ENCODE results near the gene GTF3C1.

GTF3C1 gene

DNA sequence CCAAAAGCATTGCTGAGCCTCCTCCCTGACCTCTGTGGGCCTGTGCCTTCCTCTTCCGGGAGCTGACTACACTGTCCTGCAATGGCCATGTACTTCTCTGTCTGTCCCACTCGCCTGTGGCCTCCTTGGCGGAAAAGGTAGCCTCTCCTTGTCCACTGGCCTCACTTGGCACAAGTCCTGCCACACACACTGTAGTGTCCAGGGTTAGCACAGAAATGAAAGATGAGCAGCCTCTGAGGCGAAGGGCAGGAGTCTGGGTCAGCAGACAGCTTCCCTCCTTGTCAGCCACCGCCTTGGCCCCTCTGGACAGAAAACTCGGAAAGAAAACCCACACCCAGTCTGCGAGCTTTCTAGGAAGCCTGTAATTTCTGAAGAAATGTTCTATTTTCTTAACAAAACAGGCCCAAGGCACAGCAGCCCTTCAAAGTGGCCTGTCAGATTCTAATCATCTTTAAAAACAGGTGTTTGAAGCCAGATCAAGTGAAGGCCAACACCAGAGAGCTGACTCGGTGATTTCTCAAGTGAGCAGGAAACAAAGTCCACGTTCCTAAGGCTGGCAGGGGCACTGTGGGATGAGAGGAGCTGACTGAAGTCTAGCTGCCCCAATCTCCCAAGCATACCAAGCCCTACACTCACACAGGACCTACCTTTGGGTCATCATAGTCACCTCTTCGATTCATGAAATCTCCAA is 67.2 kb downstream of the GTF3C1 start:
- DNase-seq = no peak

DNA sequence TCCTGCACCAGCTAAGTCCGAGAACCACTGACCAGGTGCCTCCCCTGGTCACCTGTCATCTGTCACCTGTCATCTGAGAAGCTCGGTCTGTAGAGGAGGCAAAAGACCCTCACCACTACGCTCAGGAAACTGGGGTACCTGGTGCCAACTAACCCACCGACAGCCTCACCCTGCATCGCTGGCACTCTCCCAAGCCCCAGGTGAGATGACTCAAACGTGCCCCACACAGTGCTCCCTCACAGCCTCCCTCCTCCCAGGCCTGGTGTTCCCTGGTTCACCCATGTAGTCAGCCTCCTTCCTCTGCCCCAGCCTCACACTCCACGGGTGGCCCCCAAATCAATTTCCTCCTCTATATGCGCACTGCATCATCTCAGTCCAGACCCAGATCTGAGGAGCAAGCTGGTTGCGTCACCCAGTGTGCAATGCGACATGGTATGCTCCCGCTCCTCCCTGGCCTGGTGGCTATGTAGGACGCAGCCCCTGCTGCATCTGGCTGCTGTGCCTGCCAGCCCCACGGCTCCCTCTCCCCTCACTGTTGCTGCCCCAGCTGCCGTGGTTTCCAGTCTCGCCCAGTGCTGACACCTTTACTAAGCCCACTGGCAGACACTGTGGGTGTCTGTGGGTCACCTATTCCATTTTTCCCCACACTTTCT is 68.3 kb downstream of the GTF3C1 start:
- DNase-seq = no peak

DNA sequence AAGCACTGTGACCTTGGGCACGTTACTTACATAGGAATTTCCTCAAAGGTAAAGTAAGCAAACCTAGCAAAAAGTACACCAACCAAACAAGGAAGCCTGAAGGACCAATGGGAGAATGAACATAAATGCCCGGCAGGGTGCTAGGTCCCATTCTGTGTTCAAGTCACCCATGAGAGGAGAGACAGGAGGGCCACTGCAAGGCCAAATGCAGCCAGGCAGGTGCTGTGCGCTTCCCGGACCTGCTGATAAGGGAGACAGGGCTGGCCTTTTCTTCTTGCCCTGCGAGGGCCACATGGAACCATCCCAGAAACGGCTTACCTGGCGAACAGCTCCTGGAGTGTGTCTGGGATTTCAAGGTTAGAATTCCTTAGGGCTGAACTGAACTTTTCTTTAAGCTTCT is 69.0 kb downstream of the GTF3C1 start:
- no peak for DNase-seq

DNA sequence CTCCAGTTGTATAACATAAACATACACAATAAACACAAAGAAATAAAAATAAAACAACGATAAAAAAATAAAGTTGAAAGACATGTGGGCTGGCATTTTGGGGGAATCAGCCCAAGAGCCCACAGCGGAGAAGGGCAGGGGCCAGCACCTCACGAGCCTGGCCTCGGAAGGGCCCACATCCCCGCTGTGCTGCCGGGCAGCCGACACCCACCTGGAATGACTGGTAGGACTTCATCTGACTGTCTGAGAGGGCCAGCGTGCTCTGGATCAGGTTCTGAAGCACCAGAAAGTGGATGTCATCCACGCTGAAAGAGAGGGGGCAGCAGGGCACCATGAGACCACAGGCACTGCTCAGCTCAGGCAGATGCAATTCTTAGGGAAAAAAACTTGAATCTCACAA is 73.5 kb downstream of the GTF3C1 start:
- DNase-seq = no peak

DNA sequence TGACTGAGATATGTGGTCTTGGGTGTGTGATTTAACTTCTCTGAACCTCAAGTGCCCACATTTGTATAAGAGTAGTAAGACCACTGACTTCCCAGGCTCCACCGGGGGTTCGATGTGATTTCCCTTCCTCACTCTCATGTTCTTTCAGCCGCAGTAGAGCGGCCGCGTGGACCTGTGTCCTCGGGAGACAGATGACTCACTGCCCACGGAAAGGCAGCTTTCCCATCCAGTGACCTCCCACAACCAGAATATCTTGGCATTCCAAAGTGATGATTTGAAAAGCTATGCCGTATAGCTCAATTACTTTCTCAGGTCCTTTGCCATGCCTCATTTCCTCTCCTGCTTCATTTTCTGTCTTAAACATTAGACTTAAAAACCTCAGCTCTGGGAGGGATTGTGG is 74.2 kb downstream of the GTF3C1 start:
- no peak for DNase-seq

DNA sequence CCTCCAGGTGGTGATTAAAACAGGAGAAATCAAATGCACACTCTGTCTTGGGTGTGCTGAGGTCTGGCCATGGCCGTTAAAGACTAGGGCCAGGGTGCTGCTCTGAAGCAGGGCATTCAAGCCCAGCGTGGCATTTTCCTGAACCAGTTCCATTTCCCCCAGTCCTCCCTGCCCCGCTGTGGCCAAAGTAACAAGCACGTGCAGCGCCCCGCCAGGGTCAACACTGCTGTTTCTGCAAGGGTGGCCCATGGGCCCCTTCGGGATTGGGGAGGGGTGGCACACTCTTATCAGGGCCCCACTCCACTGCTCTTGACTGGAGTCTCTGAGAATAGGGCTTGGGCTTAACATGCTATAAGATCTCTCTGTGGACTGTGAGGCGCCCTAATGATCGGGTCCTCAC is 74.8 kb downstream of the GTF3C1 start:
- DNase-seq = no peak

DNA sequence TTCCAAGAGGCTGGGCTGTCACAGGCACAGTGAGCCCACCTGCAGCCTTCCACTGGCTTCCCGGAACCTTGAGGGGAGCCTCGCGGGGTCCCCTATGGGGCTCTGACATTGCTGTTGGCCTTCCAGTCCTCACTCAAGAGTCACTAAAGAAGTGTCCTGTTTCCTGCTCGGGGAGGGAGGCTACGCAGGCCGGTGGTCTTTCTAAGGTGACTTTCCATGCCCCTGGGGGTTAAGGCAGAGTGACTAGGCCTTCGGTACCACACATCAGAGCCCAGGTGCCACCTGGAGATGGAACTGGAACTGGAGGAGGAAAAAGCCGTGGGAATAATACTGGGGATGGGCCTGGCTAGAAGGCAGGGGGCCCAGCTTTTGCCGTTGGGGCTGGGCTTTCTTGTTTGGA is 75.7 kb downstream of the GTF3C1 start:
- no peak for DNase-seq

DNA sequence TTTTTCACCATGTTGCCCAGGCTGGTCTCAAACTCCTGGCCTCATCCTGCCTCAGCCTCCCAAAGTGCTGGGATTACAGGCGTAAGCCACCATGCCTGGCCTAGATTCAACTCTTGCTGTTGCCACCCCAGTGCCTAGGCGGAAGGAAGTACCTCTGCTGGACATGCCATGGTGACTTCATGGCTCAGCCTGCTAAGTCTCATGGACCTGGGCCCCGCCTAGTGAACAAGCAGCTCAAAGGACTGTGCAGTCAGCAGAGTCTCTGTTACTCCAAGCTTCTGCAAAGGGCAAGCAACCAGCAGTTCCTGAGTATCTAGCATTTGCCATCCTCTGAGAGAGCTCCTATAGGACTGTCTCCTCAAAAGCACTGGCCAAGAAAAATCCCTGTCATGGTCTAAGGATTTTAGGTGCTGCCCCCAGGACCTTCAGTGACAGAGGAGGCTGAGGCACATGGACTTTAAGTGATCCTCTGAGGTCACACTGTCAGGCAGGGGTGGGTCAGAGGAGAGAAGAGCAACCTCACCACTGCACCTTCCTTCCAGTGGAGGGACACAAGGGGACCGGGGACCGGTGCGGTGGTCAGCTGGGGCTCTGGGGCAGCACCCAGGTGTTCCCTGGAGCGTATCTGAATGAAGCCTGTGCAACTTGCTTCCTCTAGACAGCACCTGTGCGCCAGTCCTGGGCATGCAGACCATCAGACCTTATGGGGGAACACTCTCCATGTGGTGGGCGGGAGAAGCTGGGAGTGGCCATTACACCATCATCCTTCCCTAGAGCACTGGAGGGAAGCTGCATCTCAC is 76.4 kb downstream of the GTF3C1 start:
- DNase-seq = no peak

DNA sequence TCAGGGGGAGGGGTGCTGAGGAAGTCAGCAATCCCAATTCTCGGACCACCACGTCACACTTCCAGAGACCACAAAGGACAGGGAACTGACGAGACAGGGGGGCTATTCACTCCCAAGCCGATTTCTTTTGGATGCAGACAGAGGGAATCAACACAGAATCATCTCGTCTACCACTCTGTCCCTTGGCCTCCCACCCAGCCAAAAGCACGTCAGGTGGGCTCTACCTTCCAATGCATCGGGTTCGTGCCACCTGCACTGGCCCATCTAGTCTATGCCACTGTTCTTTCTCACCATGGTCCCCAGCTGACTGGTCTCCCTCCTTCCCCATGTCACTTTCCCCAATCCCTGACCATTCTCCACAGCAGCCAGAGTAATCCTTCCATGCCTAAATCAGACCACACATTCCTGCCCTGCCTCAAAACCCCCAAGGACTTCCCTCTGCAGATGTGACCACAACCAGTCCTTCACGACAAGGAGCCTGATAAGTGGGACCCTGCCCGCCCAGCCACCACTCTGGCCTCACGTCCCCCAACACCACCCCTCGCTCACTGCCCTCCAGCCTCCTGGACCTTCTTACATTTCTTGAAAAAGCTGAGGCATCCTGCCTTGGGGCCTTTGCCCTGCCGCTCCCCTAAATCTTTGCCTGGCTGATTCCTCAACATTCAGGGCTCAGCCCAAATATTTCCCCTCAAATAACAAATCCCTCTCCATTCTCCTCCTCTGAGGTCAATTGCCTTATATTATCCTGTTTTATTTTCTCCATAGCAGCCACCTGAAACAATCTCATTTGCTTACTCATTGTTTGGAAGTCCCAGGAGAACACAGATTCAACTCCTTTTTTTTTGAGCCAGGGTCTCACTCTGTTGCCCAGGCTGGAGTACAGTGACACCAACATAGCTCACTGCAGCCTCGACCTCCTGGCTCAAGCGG is 77.4 kb downstream of the GTF3C1 start:
- DNase-seq = no peak

DNA sequence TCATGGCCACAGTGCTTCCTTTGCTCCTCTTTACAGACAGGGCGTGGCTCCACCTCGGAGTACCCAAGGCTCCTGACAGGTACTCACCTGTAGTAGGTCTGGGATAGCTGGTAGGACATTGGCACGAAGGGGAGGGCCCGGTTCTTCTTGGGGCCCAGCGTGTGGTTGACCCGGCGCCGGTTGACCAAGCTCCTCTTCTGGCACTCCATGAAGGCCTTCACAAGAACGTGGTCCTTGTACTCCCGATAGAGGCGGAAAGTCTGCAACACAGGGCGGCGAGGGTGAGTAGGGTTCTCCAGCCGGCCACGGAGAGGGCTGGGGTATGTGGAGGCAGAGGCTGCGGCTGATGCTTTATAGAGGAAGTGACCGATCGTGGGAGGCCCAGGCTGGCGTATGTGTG is 78.1 kb downstream of the GTF3C1 start:
- DNase-seq = no peak

DNA sequence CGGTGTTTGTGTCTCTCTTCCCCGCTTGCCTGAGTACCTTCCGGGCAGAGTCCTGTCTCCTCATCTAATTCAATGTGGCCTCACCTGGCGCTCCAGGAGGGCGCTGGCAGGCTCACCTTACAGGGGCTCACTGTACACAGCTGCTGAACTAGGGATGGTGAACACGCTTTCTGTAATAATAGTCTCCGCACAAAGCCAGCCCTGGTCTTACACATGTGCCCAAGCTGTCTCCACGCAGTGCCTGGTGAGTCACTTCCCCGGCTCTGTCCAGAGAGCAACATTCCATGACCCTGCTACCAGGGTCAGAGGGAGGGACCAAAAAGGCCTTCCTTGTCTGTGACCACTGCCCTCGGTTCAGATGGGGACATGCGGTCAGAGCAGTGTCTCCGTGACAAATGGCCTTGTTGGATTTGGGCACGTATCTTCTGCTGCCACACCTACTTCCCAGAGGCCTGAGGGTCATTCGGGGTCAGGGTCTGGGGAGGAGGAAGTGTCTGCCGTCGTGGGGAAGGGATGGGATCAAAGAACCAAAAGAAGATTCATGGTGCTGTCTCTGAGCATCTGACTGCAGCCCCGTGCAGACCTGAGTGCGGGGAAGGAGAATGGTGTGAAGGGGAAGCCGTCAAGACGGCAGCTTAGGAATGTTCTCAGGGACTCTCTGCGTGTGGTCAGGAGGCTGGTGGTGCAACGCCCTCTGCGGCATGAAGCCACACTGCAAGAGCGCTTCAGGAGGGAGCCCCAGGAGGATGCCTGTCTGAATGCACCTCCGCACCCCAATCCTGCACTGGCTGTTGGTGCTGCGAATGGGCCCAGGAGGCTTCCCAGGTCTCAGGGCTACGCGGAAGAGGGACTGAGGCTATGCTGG is 78.9 kb downstream of the GTF3C1 start:
- DNase-seq = no peak

DNA sequence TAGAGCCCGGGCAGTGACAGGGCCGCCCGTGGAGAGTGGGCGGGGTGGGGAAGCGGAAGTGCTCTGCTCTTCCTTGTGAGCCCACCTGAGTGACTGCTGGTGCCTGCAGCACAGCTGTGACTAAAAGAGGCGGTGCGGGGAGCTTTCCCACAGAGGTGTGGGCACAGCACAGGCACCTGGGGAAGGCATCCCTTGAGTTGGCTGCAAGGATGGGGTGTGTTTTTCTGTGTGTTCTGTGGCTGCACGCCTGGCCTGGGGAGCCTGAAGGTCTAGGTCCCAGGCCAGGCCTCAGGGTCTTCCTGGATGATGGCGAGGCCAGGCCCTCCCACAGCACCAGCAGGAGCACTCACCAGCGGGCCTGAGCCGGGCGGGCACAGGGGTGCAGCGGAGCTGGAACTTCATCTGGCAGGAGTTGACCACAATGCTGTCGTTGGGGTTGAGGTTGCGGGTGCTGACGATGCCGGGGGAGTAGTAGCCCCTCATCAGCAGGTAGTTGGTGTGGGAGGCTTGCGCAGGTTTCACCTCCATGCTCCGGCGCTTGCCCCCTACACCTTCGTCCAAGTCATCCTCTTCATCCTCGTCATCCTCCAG is 80.7 kb downstream of the GTF3C1 start:
- DNase-seq = no peak

DNA sequence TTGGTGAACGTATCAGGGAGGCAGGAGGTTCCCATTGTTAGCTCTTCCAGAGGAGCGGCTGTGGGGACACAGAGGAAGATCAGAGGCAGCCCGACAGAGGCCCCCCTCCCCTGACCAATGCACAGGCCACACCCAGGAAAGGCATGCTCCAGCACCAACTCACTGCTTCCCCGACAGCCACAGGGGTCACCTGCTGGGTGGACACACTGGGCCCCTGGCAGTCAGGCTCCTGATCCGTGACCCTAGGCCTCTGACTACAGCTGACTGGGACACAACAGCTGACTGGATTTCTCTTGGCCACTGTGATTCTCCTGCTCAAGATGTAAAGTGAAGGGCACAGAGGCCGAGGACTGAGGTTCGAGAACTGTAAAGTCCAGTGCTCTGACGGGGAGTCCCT is 84.2 kb downstream of the GTF3C1 start:
- DNase-seq = no peak

DNA sequence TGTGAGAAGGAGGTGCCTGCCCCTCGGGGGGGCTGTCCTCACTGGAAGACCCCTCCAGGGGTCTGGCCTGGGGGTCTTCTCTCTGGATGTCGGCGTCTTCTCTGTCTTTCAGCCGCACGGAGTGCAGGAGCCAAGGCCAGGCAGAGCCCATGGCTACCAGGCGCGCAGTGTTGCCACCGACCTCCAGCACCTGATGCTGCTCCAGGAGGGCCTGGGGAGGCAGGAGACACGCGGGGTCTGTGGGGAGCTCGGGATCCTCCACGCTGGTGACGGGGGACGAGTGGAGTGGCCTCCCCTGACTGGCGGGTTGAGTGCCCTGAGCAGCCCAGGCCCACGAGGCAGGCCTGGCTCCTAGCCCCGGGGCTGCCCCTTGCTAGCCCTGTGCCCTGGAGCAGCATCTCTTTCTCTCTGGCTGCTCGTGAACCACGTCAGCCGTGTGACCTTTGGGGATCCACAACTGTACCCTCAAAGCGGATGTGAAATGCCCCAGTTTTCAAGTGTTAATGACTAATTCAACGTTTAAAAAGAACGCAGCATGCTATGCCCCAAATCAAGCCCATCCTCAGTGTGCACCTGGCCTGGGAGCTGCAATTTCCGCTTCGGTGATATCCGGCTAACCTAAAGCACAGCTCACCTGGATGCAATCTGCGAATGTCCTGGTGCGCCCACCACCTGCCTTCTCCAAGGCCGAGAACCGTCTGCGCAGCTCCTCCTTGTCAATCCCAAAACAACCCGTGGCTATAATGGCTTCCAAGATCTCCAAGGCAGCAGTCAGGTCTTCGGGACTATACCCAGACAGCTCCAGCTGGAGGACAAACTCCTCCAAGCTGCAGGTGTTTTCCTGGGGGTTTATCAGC is 84.9 kb downstream of the GTF3C1 start:
- DNase-seq = no peak

DNA sequence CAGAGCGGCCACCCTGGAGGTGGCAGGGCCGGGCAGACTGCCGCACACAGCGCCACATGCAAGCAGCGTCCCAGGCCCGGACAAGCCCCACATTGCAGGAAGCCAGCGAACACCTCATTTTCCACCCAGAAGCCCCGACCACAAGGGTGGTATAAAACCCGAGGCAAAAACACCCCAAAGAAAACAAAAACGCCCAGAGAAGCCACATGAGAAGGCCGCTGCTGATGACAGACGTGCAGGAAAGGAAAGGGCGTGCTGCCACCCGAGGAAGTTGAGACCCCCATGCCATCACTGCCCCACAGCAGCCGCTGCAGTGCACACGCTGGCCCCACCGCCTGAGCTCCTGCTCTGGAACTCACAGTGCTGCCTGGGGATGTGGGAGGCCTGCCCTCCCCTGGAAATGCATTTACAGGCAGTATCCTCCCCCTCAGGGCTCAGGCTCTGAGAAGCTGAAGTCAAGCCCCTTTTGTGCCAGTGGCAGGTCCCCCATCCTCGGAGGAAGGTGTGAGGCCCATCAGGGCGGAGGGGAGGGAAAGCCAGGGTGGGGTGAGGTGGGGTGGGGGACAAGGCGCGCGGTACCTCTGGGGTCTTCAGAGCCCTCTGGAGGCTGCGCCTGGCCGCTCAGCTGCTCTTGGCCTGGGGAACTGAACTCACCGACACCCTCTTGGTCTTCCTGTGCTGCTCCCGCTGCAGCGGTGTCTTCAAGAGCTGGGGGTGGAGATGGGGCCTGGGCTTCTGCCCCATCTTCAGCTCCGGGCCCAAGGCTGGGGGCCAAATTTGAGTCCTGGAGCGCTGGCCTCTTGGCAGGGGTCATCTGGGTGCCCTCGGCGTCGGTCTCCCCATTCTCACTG is 85.7 kb downstream of the GTF3C1 start:
- peak; percentile 63 for DNase-seq

DNA sequence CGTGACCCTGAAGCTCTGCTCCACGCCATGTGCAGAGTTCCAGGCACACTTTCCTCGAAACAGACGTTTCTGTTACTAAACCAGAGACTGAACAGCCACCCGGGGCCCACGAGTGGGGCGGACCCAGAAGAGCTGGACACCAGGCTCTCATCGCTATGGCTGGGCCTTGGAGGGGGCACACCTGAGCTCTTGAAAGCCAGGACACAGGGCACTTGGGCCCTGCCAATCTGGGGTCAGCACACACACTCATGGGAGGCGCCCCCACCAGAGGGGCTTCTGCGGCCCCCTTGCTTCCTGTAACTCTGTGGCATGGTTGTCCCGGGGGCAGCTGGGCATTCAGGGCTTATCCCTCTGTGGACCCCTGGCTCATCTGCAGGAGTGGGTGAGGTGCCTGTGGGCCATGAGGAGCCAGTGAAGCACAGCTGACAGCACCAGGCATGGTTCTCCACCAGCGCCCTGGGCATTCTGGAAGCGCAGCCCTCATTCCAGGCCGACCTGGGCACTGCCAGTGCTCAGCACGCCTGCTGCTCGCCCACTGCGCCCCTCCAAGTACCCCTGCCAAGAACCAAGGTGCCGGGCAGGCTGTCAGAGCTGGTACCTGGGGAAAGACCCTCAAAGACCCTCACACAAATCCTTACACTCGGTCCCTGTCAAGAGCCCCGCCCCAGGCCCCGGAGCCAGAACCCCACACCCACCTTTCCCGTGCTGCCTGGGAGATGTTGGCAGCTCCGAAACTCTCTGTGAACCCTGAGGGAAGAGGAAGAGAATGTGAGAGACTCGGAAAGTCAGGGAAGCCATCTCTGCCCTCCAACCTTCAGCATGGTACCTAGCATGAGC is 86.6 kb downstream of the GTF3C1 start:
- no peak for DNase-seq

DNA sequence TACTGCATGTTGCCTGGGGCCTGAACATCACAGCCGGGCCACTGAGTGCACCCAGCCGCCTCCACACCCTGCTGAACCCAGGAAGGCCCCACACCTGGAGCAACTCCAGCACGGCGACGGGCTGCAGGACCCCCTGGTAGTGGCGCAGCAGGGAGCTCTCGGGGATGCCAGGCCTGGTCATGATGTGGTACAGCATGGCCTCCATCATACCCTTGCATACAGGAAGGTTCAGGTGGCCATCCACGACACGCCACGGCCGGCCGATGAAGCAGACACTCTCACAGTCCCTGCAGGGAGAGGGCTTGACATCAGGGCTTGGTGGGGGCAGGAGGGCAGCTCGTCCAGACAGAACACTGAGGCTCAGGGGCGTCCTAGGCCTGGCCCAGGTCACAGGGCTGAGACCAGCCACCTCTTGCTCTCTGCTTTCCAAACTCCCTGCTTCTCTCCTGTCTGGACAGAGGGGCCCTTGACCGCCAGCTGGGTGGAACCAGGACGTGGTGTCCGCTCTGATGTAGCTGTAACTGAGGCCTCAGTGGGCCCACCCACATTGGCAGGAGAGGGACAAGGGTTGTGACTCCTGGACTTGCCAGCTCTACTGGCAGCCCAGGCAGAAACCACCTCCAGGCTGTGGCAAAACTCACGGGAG is 87.4 kb downstream of the GTF3C1 start:
- DNase-seq = no peak
